AML-193 (cell line): ENCODE data around the gene MYLK.
"Not testable (repeated sequence)": the region's sequence is repeated elsewhere in the genome, so short reads cannot be mapped to it uniquely, and the experiment has no call there.

Source experiments
- DNase-seq, 2 experiments: peaks; one replicate each; lab custom pipeline; 2025; lab: John Stamatoyannopoulos, UW

Gene MYLK

GRCh38 chr3:123723070-123723469 lies 161.1 kb downstream of the MYLK start:
- no peak for DNase-seq

GRCh38 chr3:123722456-123722855 lies 161.7 kb downstream of the MYLK start:
- no peak for DNase-seq

GRCh38 chr3:123722021-123722420 lies 162.1 kb downstream of the MYLK start:
- no peak for DNase-seq

- DNase-seq = not testable (repeated sequence)
Observed at GRCh38 chr3:123721095-123721689, 162.9 kb downstream of the MYLK start.

- no peak for DNase-seq
Observed at GRCh38 chr3:123720638-123721037, 163.5 kb downstream of the MYLK start.

- DNase-seq = no peak
Observed at GRCh38 chr3:123719862-123720453, 164.2 kb downstream of the MYLK start.

- DNase-seq = peak; percentile 42 to 70
Observed at GRCh38 chr3:123719061-123719756, 164.9 kb downstream of the MYLK start.

- no peak for DNase-seq
Observed at GRCh38 chr3:123718108-123718507, 166.0 kb downstream of the MYLK start.

- DNase-seq = not testable (repeated sequence)
Observed at GRCh38 chr3:123717451-123717850, 166.7 kb downstream of the MYLK start.

- DNase-seq = no peak
Observed at GRCh38 chr3:123716411-123716810, 167.7 kb downstream of the MYLK start.

- no peak for DNase-seq
Observed at GRCh38 chr3:123713211-123713610, 170.9 kb downstream of the MYLK start.

GRCh38 chr3:123712077-123712860 lies 171.9 kb downstream of the MYLK start:
- no peak for DNase-seq

- no peak for DNase-seq
Observed at GRCh38 chr3:123711356-123711755, 172.8 kb downstream of the MYLK start.

GRCh38 chr3:123708531-123708930 lies 175.6 kb downstream of the MYLK start:
- no peak for DNase-seq

- DNase-seq = not testable (repeated sequence)
Observed at GRCh38 chr3:123707641-123708040, 176.5 kb downstream of the MYLK start.

- no peak for DNase-seq
Observed at GRCh38 chr3:123706871-123707270, 177.3 kb downstream of the MYLK start.

GRCh38 chr3:123705488-123706285 lies 178.4 kb downstream of the MYLK start:
- no peak for DNase-seq

- DNase-seq = not testable (repeated sequence)
Observed at GRCh38 chr3:123703663-123704062, 180.5 kb downstream of the MYLK start.

- DNase-seq = no peak
Observed at GRCh38 chr3:123702720-123703119, 181.4 kb downstream of the MYLK start.

GRCh38 chr3:123702057-123702456 lies 182.1 kb downstream of the MYLK start:
- peak; percentile 57 to 61 for DNase-seq

- no peak for DNase-seq
Observed at GRCh38 chr3:123700791-123701722, 183.1 kb downstream of the MYLK start.
